Colonic mucosa (tissue), 4 donors: ENCODE data around the gene ARVCF. TPM values are rescaled to one million over a fixed set of nuclear protein-coding genes. Genes with fewer than 3 reads are reported as not detected.

ENCODE experiments used
- DNase-seq: peaks from one replicate; pipeline ENCODE4 v3.0.0-alpha.2; 2020
- H3K27ac ChIP-seq: fragments of 200-600 bp; one replicate; pipeline ENCODE4 v1.8.0; 2021
- H3K27me3 ChIP-seq: fragments of 200-600 bp; one replicate; pipeline ENCODE4 v1.8.0; 2021
- H3K36me3 ChIP-seq: fragments of 200-600 bp; one replicate; pipeline ENCODE4 v1.8.0; 2021
- H3K4me1 ChIP-seq: fragments of 200-600 bp; one replicate; pipeline ENCODE4 v1.8.0; 2021; ENCODE audit warnings: mild to moderate bottlenecking
- H3K4me3 ChIP-seq: fragments of 200-600 bp; one replicate; pipeline ENCODE4 v1.8.0; 2021
- H3K9ac ChIP-seq, 2 donors: one replicate each; pipeline ENCODE4 v1.7.0; 2013; ENCODE audit warnings: control low read depth in 2 of 2, low read depth in 2 of 2, low read length in 2 of 2
- H3K9me3 ChIP-seq: fragments of 200-600 bp; one replicate; pipeline ENCODE4 v1.8.0; 2021
- CTCF ChIP-seq: fragments of 200-600 bp; IDR thresholded peaks from one replicate; pipeline ENCODE4 v1.8.0; 2022; ENCODE audit warnings: antibody characterized with exemption, mild to moderate bottlenecking
- intact Hi-C: fragments of 100-400 bp; cut with DNase I; formaldehyde crosslinking; loops from one replicate; pipeline ENCODE4 v1.14.1; 2022
- total RNA-seq, 2 donors: library from RNA; stranded (reverse); fragmentation: NEBNext Ultra II Directional in 1 of 2; extraction: Animal tissue kit (Norgen Biotek cat#: 25700) in 1 of 2; gene quantifications; one replicate each; pipeline ENCODE4 v1.2.1, GENCODE V29; 2021
- donor health status: healthy.
- donor health status: DM: no; HTN: no; CAD: no.
- donor health status: DM: no; HTN: no; CAD: no.

The ARVCF gene
- total RNA-seq, 2 donors from 2014 or later, result 11.7 to 18.5 TPM

GRCh38 chr22:20026996-20027601 lies 10.5 kb upstream of the ARVCF start:
- Histone ChIP-seq H3K36me3 (no peaks in the 10 kb centered on the region), H3K27me3 (no peaks in the 10 kb centered on the region), H3K4me3 (no peak overlapping the region), H3K9me3 (no peaks in the 10 kb centered on the region), H3K4me1 (peaks cover 5% of the 10 kb centered on the region), H3K9ac (no peak overlapping the region), H3K27ac (no peak overlapping the region)
- TF ChIP-seq CTCF, result no peak
- no peak for DNase-seq
- intact Hi-C loops, result no loop called here

GRCh38 chr22:20026204-20026908 lies 9.7 kb upstream of the ARVCF start:
- H3K9ac ChIP-seq, result no peak overlapping the region
- H3K36me3 ChIP-seq, result no peaks in the 10 kb centered on the region
- H3K27ac ChIP-seq, result no peak overlapping the region
- DNase-seq, result no peak
- no peaks in the 10 kb centered on the region for H3K9me3 ChIP-seq
- no peaks in the 10 kb centered on the region for H3K27me3 ChIP-seq
- no peak overlapping the region for H3K4me3 ChIP-seq
- H3K4me1 ChIP-seq, result peaks cover 5% of the 10 kb centered on the region
- intact Hi-C loops, result no loop called here
- no peak for TF ChIP-seq CTCF

GRCh38 chr22:20025401-20026203 lies 9.0 kb upstream of the ARVCF start:
- intact Hi-C loops, result no loop called here
- H3K9ac ChIP-seq, result no peak overlapping the region
- H3K27me3 ChIP-seq, result no peaks in the 10 kb centered on the region
- H3K27ac ChIP-seq, result no peak overlapping the region
- TF ChIP-seq CTCF, result no peak
- H3K36me3 ChIP-seq, result no peaks in the 10 kb centered on the region
- peaks cover 5% of the 10 kb centered on the region for H3K4me1 ChIP-seq
- H3K4me3 ChIP-seq, result no peak overlapping the region
- H3K9me3 ChIP-seq, result no peaks in the 10 kb centered on the region
- no peak for DNase-seq

GRCh38 chr22:20024650-20025397 lies 8.2 kb upstream of the ARVCF start:
- H3K9me3 ChIP-seq, result no peaks in the 10 kb centered on the region
- peaks cover 5% of the 10 kb centered on the region for H3K4me1 ChIP-seq
- no peak overlapping the region for H3K27ac ChIP-seq
- intact Hi-C loops, result no loop called here
- H3K36me3 ChIP-seq, result no peaks in the 10 kb centered on the region
- no peak overlapping the region for H3K4me3 ChIP-seq
- DNase-seq, result no peak
- no peak overlapping the region for H3K9ac ChIP-seq
- no peak for TF ChIP-seq CTCF
- H3K27me3 ChIP-seq, result no peaks in the 10 kb centered on the region

- DNase-seq, result no peak
Observed at GRCh38 chr22:20024225-20024624, 7.6 kb upstream of the ARVCF start.

More at GRCh38 chr22:20024225-20024624, 7.6 kb upstream of the ARVCF start:
- Histone ChIP-seq H3K27me3 (no peaks in the 10 kb centered on the region), H3K4me3 (no peak overlapping the region), H3K36me3 (no peaks in the 10 kb centered on the region), H3K9me3 (no peaks in the 10 kb centered on the region), H3K4me1 (peaks cover 5% of the 10 kb centered on the region), H3K9ac (no peak overlapping the region), H3K27ac (no peak overlapping the region)
- no peak for TF ChIP-seq CTCF
- intact Hi-C loops, result no loop called here
